Osteoblast (primary cell): ENCODE results near the gene TCEAL9. TPM values are rescaled to one million over a fixed set of nuclear protein-coding genes. Genes with fewer than 3 reads are reported as not detected.
A peak's percentile ranks its signal among the peaks of the same experiment; 100 is the strongest.

Experiments
- DNase-seq: peaks from one replicate; pipeline ENCODE4 v3.0.0; 2011; ENCODE audit warnings: low spot score, mixed read lengths; ENCODE audit not compliant: insufficient read length; ENCODE audit errors: missing footprints
- H2AFZ ChIP-seq: 2 replicates; pipeline ENCODE4 v1.6.0; 2011; ENCODE audit warnings: mild to moderate bottlenecking, low read length
- H3K27ac ChIP-seq: 2 replicates; pipeline ENCODE4 v1.5.1; 2011; ENCODE audit warnings: mild to moderate bottlenecking, low read depth, low read length, moderate library complexity
- H3K27me3 ChIP-seq: 2 replicates; pipeline ENCODE4 v1.6.0; 2012; ENCODE audit warnings: mild to moderate bottlenecking, control low read depth, inconsistent platforms, low read length, moderate library complexity; ENCODE audit not compliant: insufficient read depth
- H3K36me3 ChIP-seq: 2 replicates; pipeline ENCODE4 v1.5.1; 2011; ENCODE audit warnings: mild to moderate bottlenecking, low read length, control low read depth, moderate library complexity; ENCODE audit not compliant: insufficient read depth
- H3K4me1 ChIP-seq: 2 replicates; pipeline ENCODE4 v1.5.1; 2011; ENCODE audit warnings: mild to moderate bottlenecking, low read length, control low read depth, moderate library complexity; ENCODE audit not compliant: insufficient read depth
- H3K4me2 ChIP-seq: 2 replicates; pipeline ENCODE4 v1.6.0; 2011; ENCODE audit warnings: mild to moderate bottlenecking, low read length; ENCODE audit not compliant: insufficient read depth
- H3K4me3 ChIP-seq: fragments of 200-600 bp; sonication (generic); 3 replicates; pipeline ENCODE4 v1.5.1; 2012; ENCODE audit warnings: mild to moderate bottlenecking, low read length, inconsistent platforms; ENCODE audit not compliant: insufficient read depth
- H3K79me2 ChIP-seq: 2 replicates; pipeline ENCODE4 v1.6.0; 2012; ENCODE audit warnings: mild to moderate bottlenecking, low read length, control low read depth, inconsistent platforms; ENCODE audit not compliant: insufficient read depth
- H3K9me3 ChIP-seq: 2 replicates; pipeline ENCODE4 v1.5.1; 2011; ENCODE audit warnings: low read depth, low read length, control low read depth
- H4K20me1 ChIP-seq: 2 replicates; pipeline ENCODE4 v1.6.0; 2012; ENCODE audit warnings: mild to moderate bottlenecking, low read length, control low read depth; ENCODE audit not compliant: insufficient read depth
- CTCF ChIP-seq: IDR thresholded peaks from 2 replicates; pipeline ENCODE4 v1.5.1; 2011; ENCODE audit warnings: mild to moderate bottlenecking, low read depth, low read length, moderate library complexity; ENCODE audit errors: extremely low read depth
- total RNA-seq: library from RNA; depleted of rRNA; stranded (reverse); fragments of >200 nt; gene quantifications from 2 replicates; pipeline ENCODE4 v1.2.3, GENCODE V29; 2012

The TCEAL9 gene
- total RNA-seq, 1 donor, result 110 TPM

GRCh38 chrX:103343105-103343504 lies 13.2 kb upstream of the TCEAL9 start:
- peak; percentile 68 for TF ChIP-seq CTCF
- Histone ChIP-seq H3K36me3 (no peaks in the 10 kb centered on the region), H3K4me1 (no peaks in the 10 kb centered on the region), H3K9me3 (no peaks in the 10 kb centered on the region), H3K27me3 (peaks cover 28% of the 10 kb centered on the region), H3K79me2 (no peaks in the 10 kb centered on the region), H3K4me3 (no peak overlapping the region), H4K20me1 (no peaks in the 10 kb centered on the region), H2AFZ (peak overlapping the region; percentile 54), H3K4me2 (peak overlapping the region; percentile 9), H3K27ac (no peak overlapping the region)
- peak; percentile 82 for DNase-seq

- H3K4me2 ChIP-seq, result no peak overlapping the region
- H2AFZ ChIP-seq, result no peak overlapping the region
- no peaks in the 10 kb centered on the region for H3K4me1 ChIP-seq
- no peak for TF ChIP-seq CTCF
- H3K27me3 ChIP-seq, result peaks cover 22% of the 10 kb centered on the region
- no peak overlapping the region for H3K4me3 ChIP-seq
- H3K9me3 ChIP-seq, result no peaks in the 10 kb centered on the region
- no peak overlapping the region for H3K27ac ChIP-seq
- no peak for DNase-seq
- no peaks in the 10 kb centered on the region for H4K20me1 ChIP-seq
- H3K36me3 ChIP-seq, result no peaks in the 10 kb centered on the region
- H3K79me2 ChIP-seq, result no peaks in the 10 kb centered on the region
Measured at GRCh38 chrX:103344606-103345005, 11.7 kb upstream of the TCEAL9 start.

- no peaks in the 10 kb centered on the region for H4K20me1 ChIP-seq
- peak overlapping the region; percentile 25 for H3K4me2 ChIP-seq
- H3K79me2 ChIP-seq, result no peaks in the 10 kb centered on the region
- no peak overlapping the region for H3K27ac ChIP-seq
- TF ChIP-seq CTCF, result no peak
- H3K4me3 ChIP-seq, result no peak overlapping the region
- H3K9me3 ChIP-seq, result no peaks in the 10 kb centered on the region
- DNase-seq, result no peak
- H3K4me1 ChIP-seq, result no peaks in the 10 kb centered on the region
- peaks cover 8% of the 10 kb centered on the region for H3K27me3 ChIP-seq
- no peak overlapping the region for H2AFZ ChIP-seq
- no peaks in the 10 kb centered on the region for H3K36me3 ChIP-seq
Measured at GRCh38 chrX:103347682-103348397, 8.5 kb upstream of the TCEAL9 start.

- H4K20me1 ChIP-seq, result no peaks in the 10 kb centered on the region
- no peaks in the 10 kb centered on the region for H3K9me3 ChIP-seq
- H3K27me3 ChIP-seq, result no peaks in the 10 kb centered on the region
- no peak for DNase-seq
- H2AFZ ChIP-seq, result no peak overlapping the region
- H3K4me2 ChIP-seq, result peak overlapping the region; percentile 52
- peaks cover 22% of the 10 kb centered on the region for H3K79me2 ChIP-seq
- no peak for TF ChIP-seq CTCF
- H3K4me3 ChIP-seq, result peak overlapping the region; percentile 86
- no peaks in the 10 kb centered on the region for H3K4me1 ChIP-seq
- H3K27ac ChIP-seq, result peak overlapping the region; percentile 97
- no peaks in the 10 kb centered on the region for H3K36me3 ChIP-seq
Measured at GRCh38 chrX:103356858-103357257, 552 bp downstream of the TCEAL9 start.
